Heart left ventricle (tissue), 16 donors: ENCODE data around the gene JADE1. TPM values are rescaled to one million over a fixed set of nuclear protein-coding genes. Genes with fewer than 3 reads are reported as not detected.

Source experiments
- ATAC-seq, 4 donors: fragments of 200-7000 bp; cut with Tn5 transposase; one replicate each; pipeline ENCODE4 v1.9.1; 2020 to 2022; ENCODE audit warnings: moderate library complexity in 4 of 4, mild to moderate bottlenecking in 3 of 4, moderate number of reproducible peaks in 1 of 4
- DNase-seq, 5 donors: peaks; one replicate each; pipeline ENCODE4 v3.0.0-alpha.2; 2020
- H3K27ac ChIP-seq, 12 donors: fragments of 200-600 bp; sonication (generic) in 4 of 12; one replicate each; pipeline versions ENCODE4 v1.5.0 to v1.8.0; 2016 to 2022; ENCODE audit warnings: mild to moderate bottlenecking in 2 of 12
- H3K27me3 ChIP-seq, 9 donors: fragments of 200-600 bp; sonication (generic) in 2 of 9; one replicate each; pipeline versions ENCODE4 v1.5.1 to v1.8.0; 2016 to 2022; ENCODE audit warnings: mild to moderate bottlenecking in 3 of 9
- H3K36me3 ChIP-seq, 9 donors: fragments of 200-600 bp; sonication (generic) in 2 of 9; one replicate each; pipeline versions ENCODE4 v1.5.0 to v1.8.0; 2018 to 2022; ENCODE audit warnings: mild to moderate bottlenecking in 2 of 9
- H3K4me1 ChIP-seq, 12 donors: fragments of 200-600 bp; sonication (generic) in 4 of 12; one replicate each; pipeline versions ENCODE4 v1.5.0 to v1.8.0; 2016 to 2022; ENCODE audit warnings: mild to moderate bottlenecking in 3 of 12
- H3K4me3 ChIP-seq, 12 donors: fragments of 200-600 bp; sonication (generic) in 4 of 12; one replicate each; pipeline versions ENCODE4 v1.5.0 to v1.8.0; 2017 to 2022; ENCODE audit warnings: mild to moderate bottlenecking in 9 of 12, moderate library complexity in 4 of 12
- H3K9me3 ChIP-seq, 12 donors: fragments of 200-600 bp; sonication (generic) in 4 of 12; one replicate each; pipeline versions ENCODE4 v1.5.0 to v1.8.0; 2016 to 2022; ENCODE audit warnings: mild to moderate bottlenecking in 1 of 12
- POLR2A ChIP-seq, 2 donors: fragments of 450-650 bp; IDR thresholded peaks; one replicate each; pipeline ENCODE4 v1.6.1; 2017; ENCODE audit warnings: antibody characterized with exemption in 2 of 2, mild to moderate bottlenecking in 2 of 2, moderate library complexity in 2 of 2
- WGBS, 4 donors: extraction: QIAGEN DNeasy Blood & Tissue Kit in 2 of 4; methylation state at CpG; one replicate each; pipeline versions ENCODE4 v1.1.5 to v1.1.7; 2013 to 2018; 5-methylcytosine and 5-hydroxymethylcytosine counted together
- intact Hi-C, 10 donors: fragments of 100-400 bp; cut with DNase I; formaldehyde crosslinking; loops; one replicate each; pipeline versions ENCODE4 v1.11.1 to v1.14.2; 2022
- polyA plus RNA-seq, 2 donors: library from polyadenylated mRNA; stranded (reverse); fragments of 200-250 nt; gene quantifications; one replicate each; pipeline ENCODE4 v1.2.3, GENCODE V29; 2013
- total RNA-seq, 9 donors: library from RNA; depleted of rRNA in 2 of 9; stranded (reverse); fragments of >200 nt in 2 of 9; fragmentation: NEBNext Ultra II Directional in 3 of 9; extraction: Animal tissue kit (Norgen Biotek cat#: 25700) in 3 of 9; gene quantifications; one replicate each; pipeline versions ENCODE4 v1.1.0 to v1.2.4, GENCODE V29; 2016 to 2023
- TF ChIP-seq, protein P1 (sequence below), 12 donors: fragments of 200-600 bp; sonication (generic) in 4 of 12; IDR thresholded peaks; one replicate each; pipeline versions ENCODE4 v1.5.0 to v1.8.0; 2018 to 2022; ENCODE audit warnings: antibody characterized with exemption in 12 of 12, mild to moderate bottlenecking in 5 of 12
- donor health status: ischemic (EF 13 %, LVEDD 7.1; RV severe dilation, severe dysfunction).
- donor health status: healthy with polysubstance abuse.
- donor health status: DM: no; HTN: yes; CAD: no.
- donor health status: DM: no; HTN: no; CAD: no.
- donor health status: ischemic (EF 25% LVEDD 6.9; RV normal size, moderate dysfunction).
- donor health status: ischemic (EF 25% LVEDD 5.7; RV mildly dilated, moderate dysfunction).
- donor health status: healthy.
- donor health status: DM: yes; HTN: yes; CAD: no.
- donor health status: ischemic (EF 35%, LVEDD 5.7; RV mildly dilated, moderate dysfunction).
- donor health status: nonischemic (EF 11% LVEDD 7.7; RV severe dilation, severe dysfunction).
- donor health status: DM: yes; HTN: yes; CAD: no.
- donor health status: PGD.
- donor health status: ischemic (EF 29% LVEDD 5.4; RV normal size, mild dysfunction).
- donor health status: nonischemic (EF 23%, LVEDD 6.1; RV moderate dilation, normal function).

The JADE1 gene
- total and polyA plus RNA-seq, 11 donors, result 15.0 to 31.9 (median 19.7) TPM

DNA sequence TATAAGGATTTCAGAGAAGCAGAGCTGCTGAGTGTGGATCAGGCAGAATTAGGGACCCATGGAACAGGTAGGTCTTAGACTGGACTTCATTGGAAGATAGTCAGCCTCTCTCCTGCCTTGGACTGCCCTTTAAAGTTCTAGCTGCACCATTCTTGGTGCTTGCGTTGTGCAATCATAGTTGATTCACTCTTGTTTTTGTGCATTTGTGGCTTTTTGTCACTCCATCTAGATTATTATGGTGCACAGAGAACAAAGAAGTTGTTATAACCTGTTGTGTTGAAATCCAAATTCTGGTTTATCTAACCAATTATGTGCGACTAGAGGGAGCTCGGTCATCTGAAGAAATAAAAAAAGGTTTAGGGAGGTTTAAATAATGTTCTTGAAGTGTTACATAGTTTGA lies 59.3 kb downstream of the JADE1 start:
- no peaks in the 10 kb centered on the region for H3K27me3 ChIP-seq
- ATAC-seq (no peak), DNase-seq (no peak)
- H3K9me3 ChIP-seq, result no peaks in the 10 kb centered on the region
- intact Hi-C loops, result loop anchor here in 6 of 10 donors (5.0 to 10.0 kb wide), 6 partner anchors 84 to 676 kb away; partner anchors contain the start of gene PGRMC2 (in 2 of the 6)
- peaks cover 0 to 97% (median 74%) of the 10 kb centered on the region in 9 donors for H3K36me3 ChIP-seq
- peaks cover 0 to 1% (median 0%) of the 10 kb centered on the region in 12 donors for H3K4me1 ChIP-seq
- TF ChIP-seq, protein P1, sequence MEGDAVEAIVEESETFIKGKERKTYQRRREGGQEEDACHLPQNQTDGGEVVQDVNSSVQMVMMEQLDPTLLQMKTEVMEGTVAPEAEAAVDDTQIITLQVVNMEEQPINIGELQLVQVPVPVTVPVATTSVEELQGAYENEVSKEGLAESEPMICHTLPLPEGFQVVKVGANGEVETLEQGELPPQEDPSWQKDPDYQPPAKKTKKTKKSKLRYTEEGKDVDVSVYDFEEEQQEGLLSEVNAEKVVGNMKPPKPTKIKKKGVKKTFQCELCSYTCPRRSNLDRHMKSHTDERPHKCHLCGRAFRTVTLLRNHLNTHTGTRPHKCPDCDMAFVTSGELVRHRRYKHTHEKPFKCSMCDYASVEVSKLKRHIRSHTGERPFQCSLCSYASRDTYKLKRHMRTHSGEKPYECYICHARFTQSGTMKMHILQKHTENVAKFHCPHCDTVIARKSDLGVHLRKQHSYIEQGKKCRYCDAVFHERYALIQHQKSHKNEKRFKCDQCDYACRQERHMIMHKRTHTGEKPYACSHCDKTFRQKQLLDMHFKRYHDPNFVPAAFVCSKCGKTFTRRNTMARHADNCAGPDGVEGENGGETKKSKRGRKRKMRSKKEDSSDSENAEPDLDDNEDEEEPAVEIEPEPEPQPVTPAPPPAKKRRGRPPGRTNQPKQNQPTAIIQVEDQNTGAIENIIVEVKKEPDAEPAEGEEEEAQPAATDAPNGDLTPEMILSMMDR (IDR thresholded peaks at IDR 0.05), result no peak
- no peak for TF ChIP-seq POLR2A (IDR thresholded peaks at IDR 0.05)
- WGBS, 4 donors, result 91 to 98% (median 95%) methylated on average over 3 of the region's 3 CpGs
- H3K4me3 ChIP-seq, result no peak overlapping the region
- no peak overlapping the region for H3K27ac ChIP-seq

DNA sequence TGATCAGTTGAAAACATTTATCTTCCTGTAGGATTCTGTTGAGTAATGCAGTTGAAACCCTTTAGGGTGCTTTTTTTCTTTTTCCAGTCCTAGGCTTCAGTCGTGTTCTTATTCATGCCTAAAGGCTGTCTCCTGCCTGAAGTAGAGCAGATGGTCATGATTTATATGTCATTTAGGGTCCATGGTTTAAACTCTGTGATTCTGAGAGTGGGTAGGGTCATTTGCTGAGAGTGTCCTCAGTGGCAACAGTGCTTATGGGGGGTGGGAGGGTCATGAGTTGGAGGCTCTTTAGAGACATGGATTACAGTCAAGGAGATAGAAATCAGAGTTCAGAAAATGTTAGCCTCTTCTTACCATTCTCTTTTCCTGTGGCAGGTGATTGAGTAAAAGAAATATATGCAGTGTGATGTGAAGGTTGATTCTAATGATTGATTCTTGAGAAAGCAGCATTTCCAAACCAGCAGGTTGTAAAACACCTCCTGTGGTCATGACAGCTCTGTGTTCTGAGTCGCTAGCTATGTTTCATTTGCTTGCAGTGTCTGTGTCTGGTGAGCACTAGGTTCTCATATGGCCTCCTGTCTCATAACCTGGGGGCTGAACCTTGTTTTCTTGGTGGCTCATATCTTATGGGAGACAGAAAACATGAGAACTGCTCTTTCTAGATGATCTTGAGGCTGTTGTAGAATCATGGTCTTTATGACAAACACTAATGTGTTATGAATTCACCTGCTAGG lies 60.4 kb downstream of the JADE1 start:
- Histone ChIP-seq H3K4me3 (no peak overlapping the region), H3K27me3 (no peaks in the 10 kb centered on the region), H3K4me1 (no peaks in the 10 kb centered on the region), H3K27ac (no peak overlapping the region), H3K36me3 (peaks cover 0 to 96% (median 78%) of the 10 kb centered on the region in 9 donors), H3K9me3 (no peaks in the 10 kb centered on the region)
- TF ChIP-seq POLR2A (IDR thresholded peaks at IDR 0.05), result no peak
- TF ChIP-seq, protein P1 (IDR thresholded peaks at IDR 0.05), result no peak
- ATAC-seq (no peak), DNase-seq (no peak)
- 93 to 100% (median 95%) methylated on average over 2 of the region's 2 CpGs for whole genome bisulfite sequencing, 4 donors
- intact Hi-C loops, result loop anchor here in 6 of 10 donors (5.0 to 10.0 kb wide), 6 partner anchors 85 to 678 kb away; partner anchors contain the start of gene PGRMC2 (in 2 of the 6)

DNA sequence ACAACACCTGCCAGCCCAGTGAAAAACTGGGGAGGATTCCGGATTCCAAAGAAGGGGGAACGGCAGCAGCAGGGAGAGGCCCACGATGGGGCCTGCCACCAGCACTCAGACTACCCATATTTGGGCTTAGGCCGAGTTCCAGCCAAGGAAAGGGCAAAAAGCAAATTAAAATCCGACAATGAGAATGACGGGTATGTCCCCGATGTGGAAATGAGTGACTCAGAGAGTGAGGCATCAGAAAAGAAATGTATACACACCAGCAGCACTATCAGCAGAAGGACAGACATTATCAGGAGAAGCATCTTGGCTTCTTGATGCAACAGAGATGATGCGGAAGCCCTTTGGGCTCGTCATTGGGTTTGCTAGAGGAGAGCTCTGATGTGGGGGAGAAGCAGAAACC lies 62.4 kb downstream of the JADE1 start:
- intact Hi-C loops, result no loop called here
- Histone ChIP-seq H3K4me1 (no peaks in the 10 kb centered on the region), H3K9me3 (no peaks in the 10 kb centered on the region), H3K4me3 (no peak overlapping the region), H3K36me3 (peaks cover 0 to 91% (median 72%) of the 10 kb centered on the region in 9 donors), H3K27me3 (no peaks in the 10 kb centered on the region), H3K27ac (no peak overlapping the region)
- no peak for DNase-seq
- TF ChIP-seq, protein P1 (IDR thresholded peaks at IDR 0.05), result no peak
- TF ChIP-seq POLR2A (IDR thresholded peaks at IDR 0.05), result no peak
- ATAC-seq, result no peak
- WGBS, 4 donors, result 83 to 92% (median 90%) methylated on average over 9 of the region's 9 CpGs

DNA sequence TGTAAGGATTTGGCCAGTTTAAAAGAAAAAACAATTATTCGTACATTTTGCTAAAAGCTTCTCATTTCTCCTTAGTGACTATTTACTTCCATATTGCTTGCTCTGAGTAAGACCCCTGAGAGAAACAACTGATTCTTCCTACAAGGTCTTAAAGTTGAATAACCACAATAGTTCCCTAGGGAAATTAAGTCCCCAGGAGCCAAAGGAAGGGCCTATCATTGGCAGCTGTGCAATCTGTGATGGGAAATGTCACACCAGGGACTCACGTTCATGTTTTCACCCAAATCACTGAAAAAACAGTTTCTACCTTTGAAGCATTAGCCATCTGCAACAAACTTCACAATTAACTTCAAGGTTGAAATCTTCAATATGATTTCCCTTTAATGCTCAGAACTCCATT lies 66.7 kb downstream of the JADE1 start:
- WGBS, 4 donors, result 77 to 85% (median 80%) methylated on average over 2 of the region's 2 CpGs
- Histone ChIP-seq H3K4me3 (no peak overlapping the region), H3K36me3 (peaks cover 0 to 48% (median 31%) of the 10 kb centered on the region in 9 donors), H3K4me1 (no peaks in the 10 kb centered on the region), H3K9me3 (no peaks in the 10 kb centered on the region), H3K27ac (no peak overlapping the region), H3K27me3 (no peaks in the 10 kb centered on the region)
- DNase-seq (no peak), ATAC-seq (no peak)
- TF ChIP-seq POLR2A (IDR thresholded peaks at IDR 0.05), result no peak
- TF ChIP-seq, protein P1 (IDR thresholded peaks at IDR 0.05), result no peak
- intact Hi-C loops, result no loop called here
